GM18951 (cell line): ENCODE results near the gene PDCL2.
"Not testable (repeated sequence)": the region's sequence is repeated elsewhere in the genome, so short reads cannot be mapped to it uniquely, and the experiment has no call there.

Source experiments
- POLR2A ChIP-seq: IDR thresholded peaks from 4 replicates; pipeline ENCODE4 v1.6.1; 2011; ENCODE audit warnings: mild to moderate bottlenecking; ENCODE audit not compliant: insufficient read length, insufficient read depth; ENCODE audit errors: extremely low read depth
- in situ Hi-C: fragments of 300-500 bp; cut with MboI; formaldehyde crosslinking; loops from one replicate; pipeline ENCODE4 v1.12.0; 2022; ENCODE audit warnings: low sequenced_read_pairs, mixed read lengths, inconsistent platforms; ENCODE audit not compliant: unreplicated experiment

PDCL2 gene, protein sequence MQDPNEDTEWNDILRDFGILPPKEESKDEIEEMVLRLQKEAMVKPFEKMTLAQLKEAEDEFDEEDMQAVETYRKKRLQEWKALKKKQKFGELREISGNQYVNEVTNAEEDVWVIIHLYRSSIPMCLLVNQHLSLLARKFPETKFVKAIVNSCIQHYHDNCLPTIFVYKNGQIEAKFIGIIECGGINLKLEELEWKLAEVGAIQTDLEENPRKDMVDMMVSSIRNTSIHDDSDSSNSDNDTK

DNA sequence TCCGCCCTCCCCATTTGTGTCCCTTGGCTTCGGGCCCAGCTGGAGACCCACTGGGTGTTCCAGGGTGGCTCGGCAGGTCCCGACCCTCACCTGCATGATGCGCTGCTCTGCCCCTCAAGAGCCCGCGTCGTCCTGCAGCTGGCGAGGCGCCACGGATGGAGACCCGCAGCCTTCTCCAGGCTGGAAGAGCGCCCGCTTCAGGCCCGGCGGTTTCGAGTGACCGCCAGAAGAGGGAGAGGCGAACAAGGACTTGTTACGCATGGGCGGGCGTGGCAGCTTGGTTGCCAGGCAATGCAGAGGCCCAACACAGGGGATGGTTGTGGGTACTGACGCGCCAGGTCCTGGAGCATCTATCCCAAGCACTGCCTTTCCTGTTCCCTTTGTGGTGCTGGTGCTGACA, at the start of gene PDCL2:
PDCL2 (minus strand) TSS at position 232 of the 400 bp plus-strand sequence; CDS start at position 96, 136 bp downstream.
- in situ Hi-C loops = no loop called here
- TF ChIP-seq POLR2A = no peak

DNA sequence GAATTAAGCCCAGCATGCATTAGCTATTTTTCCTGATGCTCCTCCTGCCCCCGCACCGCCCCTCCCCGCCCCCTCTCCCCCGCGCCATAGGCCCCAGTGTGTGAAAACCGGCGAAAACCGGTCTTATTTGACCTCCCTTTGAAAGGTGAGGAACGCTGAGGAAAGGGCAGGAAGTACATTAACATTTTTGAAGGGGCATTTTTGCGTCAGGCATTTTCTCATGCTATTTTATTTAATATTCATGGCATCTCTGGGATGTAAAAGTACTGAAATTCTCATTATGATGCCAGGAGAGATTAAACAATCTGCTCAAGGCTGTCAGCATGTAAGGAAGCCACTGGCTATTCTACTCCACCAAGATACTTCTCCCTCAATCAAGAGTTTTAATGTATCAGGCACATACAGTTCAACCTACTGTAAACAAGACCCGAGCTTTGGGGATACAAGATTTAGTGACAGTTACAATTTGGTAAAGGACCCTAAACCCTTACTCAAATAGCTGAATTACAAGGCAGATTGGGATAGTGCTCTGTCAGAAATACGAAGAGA, 45.3 kb upstream of the PDCL2 start:
- no peak for TF ChIP-seq POLR2A
- in situ Hi-C loops = no loop called here

DNA sequence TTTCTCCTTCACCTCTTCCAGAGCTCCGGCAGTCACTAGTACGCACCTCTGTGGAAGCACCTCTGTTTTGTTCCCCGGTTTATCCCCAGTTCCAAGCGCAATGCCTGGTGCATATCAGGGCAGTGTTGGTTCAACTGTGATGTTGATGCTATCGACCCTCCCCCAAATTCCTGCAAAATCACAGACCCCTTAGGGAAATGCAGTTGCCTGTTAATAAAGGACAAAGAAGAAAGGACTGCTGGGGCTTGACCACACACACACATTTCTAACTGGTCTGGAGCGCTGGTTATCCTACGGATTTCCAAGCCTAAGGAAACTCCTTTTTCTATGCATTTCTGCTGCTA, 44.6 kb upstream of the PDCL2 start:
- in situ Hi-C loops = no loop called here
- no peak for TF ChIP-seq POLR2A

DNA sequence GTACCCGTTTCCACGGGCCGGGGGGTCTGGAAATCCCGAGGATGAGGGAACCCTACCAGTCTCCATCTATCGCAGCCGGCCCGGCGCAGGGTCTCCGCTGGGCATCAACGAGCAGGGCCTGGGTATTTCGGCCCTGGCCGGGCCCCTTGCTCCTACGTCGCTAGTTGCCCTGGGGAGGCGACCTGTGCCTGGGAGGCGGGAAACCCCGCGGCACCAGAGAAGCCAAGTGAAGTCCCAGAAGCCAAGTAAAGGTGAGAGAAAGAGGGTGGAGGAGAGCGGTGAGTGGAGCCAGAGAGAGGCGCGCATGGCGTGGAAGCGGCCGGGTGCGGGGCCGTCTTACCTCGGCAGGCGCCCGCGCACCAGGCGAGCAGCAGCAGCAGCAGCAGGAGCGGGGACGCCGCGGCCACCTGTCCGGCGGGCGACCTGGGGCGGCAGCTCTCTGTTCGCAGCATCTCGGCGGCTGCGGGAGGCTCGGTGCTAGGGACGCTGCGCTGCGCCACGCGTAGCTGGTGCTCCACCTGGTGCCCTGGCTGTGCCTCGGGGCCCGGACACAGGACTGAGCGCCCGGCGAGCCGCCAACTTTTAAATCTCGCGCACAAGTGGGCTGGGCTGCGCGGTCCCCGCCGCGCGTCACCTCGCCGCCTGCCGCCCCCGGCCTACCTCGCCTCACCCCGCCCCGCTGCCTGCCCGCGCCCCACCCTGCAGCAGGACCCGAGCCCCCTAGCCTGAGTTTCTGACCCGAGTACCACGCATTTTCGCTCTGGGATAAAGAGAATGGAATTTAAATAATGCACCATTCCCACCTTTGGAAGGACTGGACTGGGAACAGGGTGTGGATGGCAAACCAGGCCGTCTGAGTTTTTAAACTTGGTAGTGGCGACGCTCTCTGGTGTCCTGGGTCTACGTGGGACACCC, 44.0 kb upstream of the PDCL2 start, which contains the start of gene NMU:
NMU (minus strand) TSS at position 558 of the 915 bp plus-strand sequence; CDS start at position 452, 106 bp downstream.
- no peak for TF ChIP-seq POLR2A
- in situ Hi-C loops = no loop called here

DNA sequence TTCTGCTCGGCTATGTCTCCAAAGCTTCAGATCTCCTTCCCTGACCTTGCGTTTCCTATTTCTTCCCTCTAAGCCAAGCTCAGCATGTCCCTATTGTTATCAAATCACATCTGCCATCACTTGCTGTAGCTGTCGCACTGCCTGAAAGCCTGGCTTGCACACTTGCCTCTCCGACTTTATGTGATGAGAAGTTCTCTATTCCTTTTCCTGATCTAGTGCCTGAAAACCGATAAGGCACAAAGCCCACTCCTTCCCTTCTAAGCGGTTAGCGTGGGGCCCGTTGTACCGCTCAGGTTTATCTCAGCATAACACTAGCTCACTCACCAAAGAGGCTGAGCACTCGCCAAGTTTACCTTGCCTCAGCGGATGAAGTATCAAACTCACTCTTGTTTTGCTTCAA, 43.2 kb upstream of the PDCL2 start:
- no peak for TF ChIP-seq POLR2A
- in situ Hi-C loops = no loop called here

DNA sequence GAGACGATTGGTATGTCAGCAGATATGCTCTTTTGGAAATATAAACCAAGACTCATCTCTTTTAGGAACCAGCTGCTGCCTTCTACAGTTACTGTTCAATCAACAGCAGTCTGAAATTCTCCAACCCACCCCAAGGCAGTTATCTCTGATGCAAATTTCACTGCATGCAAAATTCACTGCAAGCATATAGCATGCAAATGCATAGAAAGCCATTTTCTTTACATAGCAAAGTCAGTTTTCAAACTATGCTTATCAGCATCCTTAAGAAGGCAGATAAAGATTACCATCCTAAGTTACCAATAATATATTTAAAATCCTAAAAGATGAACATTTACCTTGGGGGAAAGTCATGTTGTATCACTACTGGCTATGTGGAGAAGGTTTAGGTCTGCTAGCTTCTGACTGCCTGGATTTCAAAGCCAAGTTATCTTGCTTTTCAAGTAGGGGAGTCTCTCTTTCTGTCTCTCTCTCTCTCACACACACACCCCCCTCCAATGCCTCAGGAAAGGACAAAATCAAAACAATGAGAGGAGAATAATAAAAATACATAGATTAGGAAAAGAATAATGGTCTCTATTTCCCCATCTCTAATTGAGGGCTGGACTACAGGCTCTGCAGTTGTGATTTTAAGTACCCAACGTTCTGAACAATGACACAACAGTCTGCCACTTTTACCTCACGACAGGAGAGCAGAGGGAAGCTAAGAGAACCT, 42.5 kb upstream of the PDCL2 start:
- no peak for TF ChIP-seq POLR2A
- in situ Hi-C loops = no loop called here

DNA sequence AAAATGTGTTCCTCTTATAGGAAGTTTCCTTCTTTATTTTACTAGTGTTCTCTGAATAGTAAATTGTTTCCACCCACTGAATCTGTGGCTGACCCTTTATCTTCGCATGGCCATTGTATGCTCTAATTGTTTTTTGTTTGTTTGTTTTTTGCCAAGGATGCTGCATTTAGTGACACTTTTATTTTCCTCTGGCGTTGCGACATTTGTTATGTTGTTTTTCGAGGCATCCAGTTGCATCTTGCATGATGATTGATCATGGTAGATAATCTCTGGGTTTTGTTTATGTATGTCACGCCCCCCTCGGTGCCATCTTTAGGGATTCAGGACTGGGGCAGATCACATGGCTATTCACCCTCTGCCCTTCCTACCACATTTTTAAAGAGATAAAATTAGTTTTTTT, 41.9 kb upstream of the PDCL2 start:
- in situ Hi-C loops = no loop called here
- TF ChIP-seq POLR2A = no peak

DNA sequence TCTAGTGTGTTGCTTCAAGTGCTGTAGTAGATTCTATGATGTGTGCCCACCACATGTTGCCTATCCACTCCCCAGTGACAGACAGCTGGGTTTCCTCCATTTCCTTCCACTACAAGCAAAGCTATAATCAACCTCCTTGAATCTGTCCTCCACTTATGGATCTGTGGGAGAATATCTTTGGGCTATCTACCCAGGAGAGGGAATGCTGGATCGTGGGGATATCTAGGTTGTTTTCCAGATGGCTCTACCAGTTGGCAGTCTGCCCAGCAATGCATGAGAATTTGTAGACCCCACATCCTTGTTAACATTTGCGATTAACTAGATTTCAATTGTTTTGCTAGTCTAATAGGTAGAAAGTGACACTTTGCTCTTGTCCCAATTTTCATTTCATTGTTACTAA, 33.8 kb upstream of the PDCL2 start:
- no peak for TF ChIP-seq POLR2A
- in situ Hi-C loops = no loop called here

DNA sequence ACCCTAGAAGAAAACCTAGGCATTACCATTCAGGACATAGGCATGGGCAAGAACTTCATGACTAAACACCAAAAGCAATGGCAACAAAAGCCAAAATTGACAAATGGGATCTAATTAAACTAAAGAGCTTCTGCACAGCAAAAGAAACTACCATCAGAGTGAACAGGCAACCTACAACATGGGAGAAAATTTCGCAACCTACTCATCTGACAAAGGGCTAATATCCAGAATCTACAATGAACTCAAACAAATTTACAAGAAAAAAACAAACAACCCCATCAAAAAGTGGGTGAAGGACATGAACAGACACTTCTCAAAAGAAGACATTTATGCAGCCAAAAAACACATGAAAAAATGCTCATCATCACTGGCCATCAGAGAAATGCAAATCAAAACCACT, 32.0 kb upstream of the PDCL2 start:
- in situ Hi-C loops = not testable (repeated sequence)

DNA sequence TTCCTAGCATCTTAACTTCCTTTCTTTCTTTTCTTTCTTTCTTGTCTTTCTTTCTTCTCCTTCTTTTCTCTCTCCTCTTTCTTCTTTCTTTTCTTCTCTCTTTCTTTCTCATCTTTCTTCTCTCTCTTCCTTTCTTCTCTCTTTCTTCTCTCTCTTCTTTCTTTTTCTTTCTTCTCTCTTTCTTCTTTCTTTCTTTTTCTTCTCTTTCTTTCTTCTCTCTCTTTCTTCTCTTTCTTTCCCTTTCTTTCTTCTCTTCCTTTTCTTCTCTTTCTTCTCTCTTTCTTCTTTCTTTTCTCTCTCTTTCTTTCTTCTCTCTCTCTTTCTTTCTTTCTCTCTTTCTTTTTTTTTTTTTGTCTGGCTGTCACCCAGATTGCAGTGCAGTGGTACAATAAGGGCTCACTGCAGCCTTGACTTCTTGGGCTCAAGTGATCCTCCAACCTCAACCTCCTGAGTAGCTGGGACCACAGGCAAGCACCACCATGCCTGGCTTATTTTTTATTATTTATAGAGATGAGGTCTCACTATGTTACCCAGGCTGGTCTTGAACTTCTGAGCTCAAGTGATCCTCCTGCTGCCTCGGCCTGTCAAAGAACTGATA, 26.6 kb upstream of the PDCL2 start:
- TF ChIP-seq POLR2A = no peak
- in situ Hi-C loops = no loop called here

DNA sequence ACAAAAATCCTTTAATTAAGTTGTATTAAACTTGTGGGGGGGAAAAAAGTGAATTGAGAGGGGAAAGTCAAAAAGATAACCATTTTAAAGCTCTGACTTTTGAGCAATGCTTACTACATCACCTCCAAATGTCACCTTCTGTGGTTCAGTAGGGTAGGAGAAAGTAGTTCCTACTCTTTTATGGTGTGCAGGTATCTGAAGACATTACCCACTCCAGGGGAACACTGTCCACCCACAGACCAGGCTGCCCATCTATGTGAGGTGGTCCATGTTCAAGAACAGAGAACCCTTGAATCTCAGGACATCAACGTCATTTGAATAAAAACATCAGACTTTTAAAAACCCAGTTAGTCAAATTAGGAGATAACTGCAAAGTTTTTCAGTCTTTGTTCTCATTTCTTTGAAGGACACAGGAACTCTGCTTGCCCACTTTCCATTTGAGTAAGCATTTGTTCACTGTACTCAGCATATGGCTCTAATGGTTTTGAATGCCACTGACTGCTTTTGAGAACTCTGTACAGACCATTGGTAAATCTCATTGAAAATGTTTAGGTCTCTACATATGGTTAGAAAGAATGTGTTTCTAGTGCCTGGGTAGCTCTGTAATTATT, 25.6 kb upstream of the PDCL2 start:
- no peak for TF ChIP-seq POLR2A
- in situ Hi-C loops = no loop called here

DNA sequence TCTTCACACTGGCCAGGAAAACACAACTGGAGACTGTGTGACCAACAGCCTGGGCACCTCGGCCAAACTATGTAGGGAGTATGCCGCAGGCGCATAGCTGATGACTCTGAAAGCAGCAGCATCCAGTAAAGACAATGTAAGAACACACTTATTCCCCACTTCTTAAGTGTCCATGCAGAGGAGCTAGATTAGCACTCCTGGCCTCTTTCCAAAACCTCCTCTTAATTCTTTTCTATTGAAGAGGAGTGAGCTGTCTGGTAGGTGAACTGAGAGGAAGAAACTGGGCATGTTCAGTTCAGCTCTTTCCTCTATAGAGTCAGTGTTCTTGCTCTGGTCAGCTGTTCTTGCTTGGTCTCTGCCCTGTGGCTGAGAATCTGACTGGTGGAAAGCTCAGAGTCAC, 23.0 kb upstream of the PDCL2 start:
- in situ Hi-C loops = no loop called here
- no peak for TF ChIP-seq POLR2A

DNA sequence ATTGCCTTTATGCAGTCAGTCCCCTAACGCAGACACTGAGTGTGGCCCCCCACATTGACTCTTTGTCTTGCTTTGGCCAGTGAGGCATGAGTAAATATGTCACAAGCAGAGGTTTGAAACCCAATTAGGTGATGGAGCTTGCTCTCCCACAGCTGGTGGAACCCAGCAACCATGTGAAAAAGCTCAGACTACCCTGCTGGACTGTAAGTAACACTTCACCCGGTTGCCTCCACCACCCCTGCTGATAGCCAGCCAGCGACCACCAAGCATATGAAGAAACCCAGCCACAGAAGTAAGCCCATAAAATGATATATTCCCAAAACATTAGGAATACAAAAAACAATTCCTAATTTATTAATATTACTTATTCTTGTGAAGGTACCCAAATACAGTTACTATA, 21.6 kb upstream of the PDCL2 start:
- in situ Hi-C loops = no loop called here
- TF ChIP-seq POLR2A = no peak

DNA sequence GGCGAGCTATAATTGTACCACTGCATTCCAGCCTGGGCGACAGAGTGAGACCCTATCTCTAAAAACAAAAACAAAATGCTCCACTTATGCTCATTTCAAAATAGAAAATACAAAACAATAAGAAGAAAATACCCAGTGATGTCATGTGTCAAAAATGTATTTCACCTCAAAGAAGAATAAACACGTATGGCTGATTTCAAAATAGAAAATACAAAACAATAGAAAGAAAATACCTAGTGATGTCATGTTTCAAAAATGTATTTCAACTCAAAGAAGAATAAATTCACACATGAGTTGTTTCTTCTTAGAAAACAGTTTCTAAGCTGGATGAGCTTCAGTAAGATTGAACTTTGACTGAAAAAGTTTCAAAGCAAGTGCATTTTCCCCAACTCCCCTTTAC, 20.3 kb upstream of the PDCL2 start:
- in situ Hi-C loops = no loop called here
- no peak for TF ChIP-seq POLR2A
